HG03457 (cell line): Measurements from ENCODE around the gene C9.
"Not testable (repeated sequence)": the region's sequence is repeated elsewhere in the genome, so short reads cannot be mapped to it uniquely, and the experiment has no call there.

ENCODE experiments used
- ATAC-seq: cut with Tn5 transposase; IDR thresholded peaks from one replicate; pipeline ENCODE4 v1.9.1; 2021; ENCODE audit warnings: moderate number of reproducible peaks; ENCODE audit not compliant: unreplicated experiment

The C9 gene

GRCh38 chr5:39267186-39267585, 97.1 kb downstream of the C9 start:
- ATAC-seq: no peak

- no peak for ATAC-seq
Observed at GRCh38 chr5:39266442-39266841, 97.9 kb downstream of the C9 start.

GRCh38 chr5:39264528-39264927, 99.8 kb downstream of the C9 start:
- ATAC-seq: no peak

DNA sequence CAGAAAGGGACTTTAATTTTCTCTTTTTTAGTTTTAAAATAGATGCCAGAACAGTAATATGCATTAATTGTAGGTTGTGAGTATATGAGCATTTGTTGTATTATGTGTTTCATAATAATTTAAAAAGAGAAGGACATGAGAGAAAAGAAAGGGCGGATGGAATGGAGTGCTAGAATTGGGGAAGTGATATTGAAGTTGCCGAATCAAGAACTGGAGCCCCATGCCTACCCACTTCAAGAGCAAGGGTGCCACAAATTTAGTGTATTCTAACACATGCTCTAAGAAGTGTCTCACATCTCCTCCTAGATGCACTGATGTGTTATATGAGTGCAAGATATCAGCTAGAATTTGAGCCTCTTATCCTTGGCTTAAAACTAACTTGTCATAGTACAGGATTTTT, 101.3 kb downstream of the C9 start:
- ATAC-seq: no peak

GRCh38 chr5:39260095-39260494, 104.2 kb downstream of the C9 start:
- ATAC-seq: no peak

DNA sequence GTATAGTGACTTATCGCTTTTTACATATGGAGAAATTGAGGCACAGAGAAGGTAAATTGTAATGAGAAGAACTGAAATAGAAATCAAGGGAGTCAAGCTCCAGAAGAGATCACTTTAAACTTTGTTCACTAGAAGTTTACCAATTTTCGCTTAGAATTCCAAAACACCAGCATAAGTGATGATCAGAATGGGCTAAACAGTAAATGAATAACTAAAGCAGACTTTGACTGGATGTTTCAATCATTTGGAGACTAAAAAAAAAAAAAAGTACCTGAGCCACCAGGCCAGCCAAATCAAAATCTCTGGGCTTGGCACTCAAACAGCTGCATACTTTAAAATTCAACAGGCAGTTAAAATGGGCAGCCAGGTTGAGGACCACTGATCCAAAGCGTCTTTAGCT, 106.7 kb downstream of the C9 start:
- no peak for ATAC-seq

GRCh38 chr5:39256477-39257235, 107.6 kb downstream of the C9 start:
- no peak for ATAC-seq

GRCh38 chr5:39255406-39255805, 108.9 kb downstream of the C9 start:
- ATAC-seq: no peak

DNA sequence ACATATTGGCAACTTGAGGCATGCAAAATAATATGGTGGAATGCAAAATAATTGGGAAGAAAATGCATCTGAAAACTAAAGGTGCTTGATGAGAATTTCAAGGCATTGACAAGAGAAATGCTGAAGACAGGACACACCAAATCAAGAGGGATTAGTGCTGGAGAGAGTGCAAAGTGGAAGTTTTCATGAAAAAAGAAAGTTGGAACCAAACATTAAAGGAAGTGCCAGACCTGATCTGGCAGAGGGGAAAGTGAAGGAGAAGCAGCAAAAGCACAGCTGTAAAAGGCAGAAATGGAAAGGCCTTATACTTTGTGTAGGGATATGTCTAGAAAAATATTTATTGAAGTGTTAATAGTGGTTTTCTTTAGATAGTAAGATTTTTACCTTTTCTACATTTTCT, 109.6 kb downstream of the C9 start:
- ATAC-seq: no peak

DNA sequence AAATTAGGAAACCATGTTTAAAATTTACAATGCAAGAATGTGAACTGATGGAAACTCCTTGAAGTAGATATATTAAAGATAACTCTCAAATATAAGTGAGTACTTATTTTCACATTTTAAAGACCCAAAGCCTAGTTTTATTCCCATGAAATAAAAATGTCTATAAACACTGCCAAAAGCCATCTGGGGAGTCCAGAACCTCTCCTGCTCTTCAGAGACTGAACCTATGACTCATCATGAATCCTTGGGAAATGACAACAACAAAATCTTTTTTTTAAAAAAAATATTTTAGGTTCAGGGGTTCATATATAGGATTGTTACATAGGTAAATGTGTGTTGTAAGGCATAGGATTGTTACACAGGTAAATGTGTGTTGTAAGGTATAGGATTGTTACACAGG, 111.1 kb downstream of the C9 start:
- ATAC-seq: no peak

DNA sequence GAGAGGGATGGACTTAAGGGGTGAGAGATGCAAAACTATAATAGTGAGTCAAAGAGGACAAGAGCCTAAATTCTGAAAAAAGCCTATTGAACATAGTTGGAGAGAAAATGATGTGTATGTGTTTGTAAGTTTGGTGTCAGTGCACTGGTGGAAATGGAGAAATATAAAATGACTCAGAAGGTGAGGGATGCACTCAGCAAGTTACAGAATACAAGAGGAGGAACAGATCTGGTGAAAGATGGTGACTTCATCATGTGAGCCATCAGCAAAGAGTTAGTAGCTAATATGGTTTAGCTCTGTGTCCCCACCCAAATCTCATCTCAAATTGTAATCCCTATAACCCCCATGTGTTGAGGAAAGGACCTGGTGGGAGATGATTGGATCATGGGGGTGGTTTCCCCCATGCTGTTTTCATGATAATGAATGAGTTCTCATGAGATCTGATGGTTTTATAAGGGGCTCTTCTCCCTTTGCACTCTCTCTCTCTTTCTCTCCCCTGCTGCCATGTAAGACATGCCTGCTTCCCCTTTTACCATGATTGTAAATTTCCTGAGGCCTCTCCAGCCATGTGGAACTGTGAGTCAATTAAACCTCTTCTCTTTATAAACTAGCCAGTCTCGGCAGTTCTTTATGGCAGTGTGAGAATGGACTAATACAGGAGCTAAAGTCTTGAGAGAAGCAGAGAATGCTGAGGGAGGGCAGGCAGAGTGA, 114.6 kb downstream of the C9 start:
- ATAC-seq: no peak

DNA sequence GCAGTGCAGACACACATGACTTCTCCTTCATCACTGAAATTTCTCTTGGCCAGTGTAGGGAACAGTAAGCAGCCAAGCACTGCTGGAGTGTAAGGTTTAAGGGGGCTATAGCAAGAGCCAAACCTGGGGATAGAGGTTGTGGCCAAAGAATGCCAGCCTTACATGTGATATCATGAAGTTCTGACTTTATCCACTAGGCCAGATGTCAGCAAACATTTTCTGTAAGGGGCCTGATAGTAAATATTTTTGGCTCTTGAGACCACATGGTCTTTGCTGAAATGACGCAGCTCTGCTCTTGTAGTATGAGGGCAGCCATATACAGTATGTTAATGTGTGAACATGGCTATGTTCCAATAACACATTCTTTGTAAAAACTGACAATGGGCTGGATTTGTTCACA, 115.2 kb downstream of the C9 start:
- ATAC-seq: no peak

- ATAC-seq: no peak
Observed at GRCh38 chr5:39240750-39241149, 123.5 kb downstream of the C9 start.

- no peak for ATAC-seq
Observed at GRCh38 chr5:39238366-39239105, 125.8 kb downstream of the C9 start.

DNA sequence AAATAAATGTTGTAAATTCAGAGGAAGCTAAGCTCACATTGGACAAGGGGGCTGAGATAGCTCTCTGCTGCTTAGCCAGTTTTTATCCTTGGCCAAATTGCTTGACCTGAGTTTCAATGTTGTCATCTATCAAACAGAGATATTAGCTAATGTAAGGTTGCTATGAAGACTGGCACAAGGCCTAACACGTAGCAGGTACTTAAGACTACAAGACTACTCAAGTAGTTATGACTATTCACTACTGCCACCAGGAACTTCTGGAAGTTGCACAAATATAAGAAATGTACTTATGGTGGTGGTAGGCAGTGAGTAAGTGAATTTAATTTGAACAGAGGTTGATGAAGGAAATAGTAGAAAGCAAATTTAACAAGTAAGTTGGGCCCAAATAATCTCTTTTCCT, 127.6 kb downstream of the C9 start:
- ATAC-seq: no peak

GRCh38 chr5:39235648-39236047, 128.6 kb downstream of the C9 start:
- ATAC-seq: no peak

DNA sequence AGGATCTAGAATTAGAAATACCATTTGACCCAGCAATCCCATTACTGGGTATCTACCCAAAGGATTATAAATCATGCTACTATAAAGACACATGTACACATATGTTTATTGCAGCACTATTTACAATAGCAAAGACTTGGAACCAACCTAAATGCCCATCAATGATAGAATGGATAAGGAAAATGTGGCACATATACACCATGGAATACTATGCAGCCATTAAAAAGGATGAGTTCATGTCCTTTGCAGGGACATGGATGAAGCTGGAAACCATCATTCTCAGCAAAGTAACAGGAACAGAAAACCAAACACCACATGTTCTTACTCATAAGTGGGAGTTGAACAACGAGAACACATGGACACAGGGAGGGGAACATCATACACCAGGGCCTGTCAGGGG, 129.8 kb downstream of the C9 start:
- ATAC-seq: not testable (repeated sequence)
